Esophagus muscularis mucosa (tissue), 4 donors: ENCODE data around the gene PLXNA3. TPM values are rescaled to one million over a fixed set of nuclear protein-coding genes. Genes with fewer than 3 reads are reported as not detected.

Experiments used
- DNase-seq: peaks from one replicate; pipeline ENCODE4 v3.0.0-alpha.2; 2017; ENCODE audit errors: extremely low spot score
- H3K27ac ChIP-seq, 4 donors: fragments of 200-600 bp; sonication (generic); replicated peaks in 1 of 4; 1 replicate in 3 of 4; 2 replicates in 1 of 4; pipeline ENCODE4 v1.5.1; 2016 to 2019; ENCODE audit warnings: mild to moderate bottlenecking in 1 of 4
- H3K27me3 ChIP-seq, 4 donors: fragments of 200-600 bp; sonication (generic); one replicate each; pipeline versions ENCODE4 v1.5.1 to v1.6.0; 2016 to 2019
- H3K36me3 ChIP-seq, 4 donors: fragments of 200-600 bp; sonication (generic); one replicate each; pipeline ENCODE4 v1.5.1; 2016 to 2019
- H3K4me1 ChIP-seq, 4 donors: fragments of 200-600 bp; sonication (generic); one replicate each; pipeline ENCODE4 v1.5.1; 2016 to 2019
- H3K4me3 ChIP-seq, 4 donors: fragments of 200-600 bp; sonication (generic); 1 replicate in 2 of 4; 2 replicates in 2 of 4; pipeline ENCODE4 v1.5.1; 2016 to 2019; ENCODE audit warnings: mild to moderate bottlenecking in 4 of 4, moderate library complexity in 1 of 4
- H3K9me3 ChIP-seq, 4 donors: fragments of 200-600 bp; sonication (generic); 1 replicate in 3 of 4; 2 replicates in 1 of 4; pipeline ENCODE4 v1.5.1; 2016 to 2019
- EP300 ChIP-seq: sonication (generic); formaldehyde crosslinking; IDR thresholded peaks from one replicate; pipeline ENCODE4 v1.6.1; 2017; ENCODE audit warnings: antibody characterized with exemption
- POLR2A ChIP-seq: fragments of 450-650 bp; IDR thresholded peaks from one replicate; pipeline ENCODE4 v1.6.1; 2017; ENCODE audit warnings: antibody characterized with exemption, moderate library complexity, mild to moderate bottlenecking, low read depth
- POLR2AphosphoS5 ChIP-seq, 2 donors: sonication (generic); formaldehyde crosslinking; IDR thresholded peaks; one replicate each; pipeline ENCODE4 v1.6.1; 2017; ENCODE audit warnings: antibody characterized with exemption in 2 of 2
- WGBS: methylation state at CpG from one replicate; pipeline ENCODE4 v1.1.5; 2018; 5-methylcytosine and 5-hydroxymethylcytosine counted together
- intact Hi-C: fragments of 100-400 bp; cut with DNase I; formaldehyde crosslinking; loops from one replicate; pipeline ENCODE4 v1.15.1; 2023
- total RNA-seq, 4 donors: library from RNA; depleted of rRNA; stranded (reverse); fragments of >200 nt; gene quantifications; one replicate each; pipeline versions ENCODE4 v1.1.0 to v1.2.1, GENCODE V29; 2016
- TF ChIP-seq, protein P1 (sequence below), 3 experiments: fragments of 200-600 bp in 2 of 3; fragments of 450-650 bp in 1 of 3; sonication (generic) in 2 of 3; IDR thresholded peaks; one replicate each; pipeline ENCODE4 v1.5.1; 2017 to 2019; ENCODE audit warnings: antibody characterized with exemption in 3 of 3, mild to moderate bottlenecking in 2 of 3, moderate library complexity in 1 of 3

The PLXNA3 gene
- total RNA-seq, 4 donors from 2014 or later = 2.2 to 17.9 (median 4.3) TPM

- H3K27ac ChIP-seq = no peak overlapping the region
- no peaks in the 10 kb centered on the region for H3K9me3 ChIP-seq
- peaks cover 0 to 82% (median 54%) of the 10 kb centered on the region in 4 donors for H3K36me3 ChIP-seq
- WGBS = 87% methylated on average over 5 of the region's 9 CpGs
- no peak for DNase-seq
- H3K27me3 ChIP-seq = no peaks in the 10 kb centered on the region
- H3K4me3 ChIP-seq = no peak overlapping the region
- intact Hi-C loops = no loop called here
- no peak for TF ChIP-seq POLR2AphosphoS5 (IDR thresholded peaks at IDR 0.05)
- TF ChIP-seq, protein P1, sequence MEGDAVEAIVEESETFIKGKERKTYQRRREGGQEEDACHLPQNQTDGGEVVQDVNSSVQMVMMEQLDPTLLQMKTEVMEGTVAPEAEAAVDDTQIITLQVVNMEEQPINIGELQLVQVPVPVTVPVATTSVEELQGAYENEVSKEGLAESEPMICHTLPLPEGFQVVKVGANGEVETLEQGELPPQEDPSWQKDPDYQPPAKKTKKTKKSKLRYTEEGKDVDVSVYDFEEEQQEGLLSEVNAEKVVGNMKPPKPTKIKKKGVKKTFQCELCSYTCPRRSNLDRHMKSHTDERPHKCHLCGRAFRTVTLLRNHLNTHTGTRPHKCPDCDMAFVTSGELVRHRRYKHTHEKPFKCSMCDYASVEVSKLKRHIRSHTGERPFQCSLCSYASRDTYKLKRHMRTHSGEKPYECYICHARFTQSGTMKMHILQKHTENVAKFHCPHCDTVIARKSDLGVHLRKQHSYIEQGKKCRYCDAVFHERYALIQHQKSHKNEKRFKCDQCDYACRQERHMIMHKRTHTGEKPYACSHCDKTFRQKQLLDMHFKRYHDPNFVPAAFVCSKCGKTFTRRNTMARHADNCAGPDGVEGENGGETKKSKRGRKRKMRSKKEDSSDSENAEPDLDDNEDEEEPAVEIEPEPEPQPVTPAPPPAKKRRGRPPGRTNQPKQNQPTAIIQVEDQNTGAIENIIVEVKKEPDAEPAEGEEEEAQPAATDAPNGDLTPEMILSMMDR (IDR thresholded peaks at IDR 0.05) = no peak
- no peak for TF ChIP-seq POLR2A
- TF ChIP-seq EP300 = no peak
- no peaks in the 10 kb centered on the region for H3K4me1 ChIP-seq
Observed at GRCh38 chrX:154469114-154469513, 11.0 kb downstream of the PLXNA3 start.

DNA sequence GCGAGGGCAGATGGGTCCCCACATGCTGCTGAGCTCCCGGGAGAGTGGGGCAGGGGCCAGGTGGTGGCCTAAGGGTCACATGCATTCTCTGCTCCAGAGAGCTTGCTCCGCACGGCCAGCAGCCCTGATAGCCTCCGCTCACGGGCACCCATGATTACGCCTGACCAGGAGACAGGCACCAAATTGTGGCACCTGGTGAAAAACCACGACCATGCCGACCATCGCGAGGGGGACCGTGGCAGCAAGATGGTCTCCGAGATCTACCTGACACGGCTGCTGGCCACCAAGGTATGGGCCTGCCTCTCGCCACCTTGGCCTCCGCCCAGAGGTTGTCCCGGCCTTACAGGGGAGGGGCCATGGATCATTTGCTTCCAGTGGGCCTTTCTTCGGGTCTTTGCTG, 11.8 kb downstream of the PLXNA3 start:
- intact Hi-C loops = no loop called here
- Histone ChIP-seq H3K36me3 (peaks cover 0 to 75% (median 51%) of the 10 kb centered on the region in 4 donors), H3K27me3 (no peaks in the 10 kb centered on the region), H3K4me3 (no peak overlapping the region), H3K27ac (no peak overlapping the region), H3K4me1 (no peaks in the 10 kb centered on the region), H3K9me3 (no peaks in the 10 kb centered on the region)
- WGBS = 95% methylated on average over 16 of the region's 18 CpGs
- DNase-seq = no peak
- TF ChIP-seq EP300 = no peak
- TF ChIP-seq POLR2A = no peak
- TF ChIP-seq POLR2AphosphoS5 (IDR thresholded peaks at IDR 0.05) = no peak
- TF ChIP-seq, protein P1 (IDR thresholded peaks at IDR 0.05) = no peak

DNA sequence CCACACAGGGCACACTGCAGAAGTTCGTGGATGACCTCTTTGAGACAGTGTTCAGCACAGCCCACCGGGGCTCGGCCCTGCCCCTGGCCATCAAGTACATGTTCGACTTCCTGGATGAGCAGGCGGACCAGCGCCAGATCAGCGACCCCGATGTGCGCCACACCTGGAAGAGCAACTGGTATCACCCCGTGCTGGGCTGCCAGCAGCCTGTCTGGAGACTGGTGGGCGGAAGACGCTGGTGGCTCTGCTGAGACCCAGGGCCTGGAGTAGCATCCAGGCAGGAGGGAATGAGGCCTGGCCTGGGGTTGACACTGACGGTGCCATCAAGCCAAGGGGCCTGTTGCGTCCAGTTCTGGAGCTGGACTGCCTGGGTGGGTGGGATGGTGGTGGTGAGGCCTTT, 12.4 kb downstream of the PLXNA3 start:
- H3K9me3 ChIP-seq = no peaks in the 10 kb centered on the region
- DNase-seq = no peak

GRCh38 chrX:154470914-154471568, 13.0 kb downstream of the PLXNA3 start:
- Histone ChIP-seq H3K9me3 (no peaks in the 10 kb centered on the region), H3K4me1 (no peaks in the 10 kb centered on the region), H3K36me3 (peaks cover 0 to 64% (median 41%) of the 10 kb centered on the region in 4 donors), H3K4me3 (no peak overlapping the region), H3K27ac (no peak overlapping the region), H3K27me3 (no peaks in the 10 kb centered on the region)
- TF ChIP-seq POLR2A = no peak
- no peak for TF ChIP-seq POLR2AphosphoS5 (IDR thresholded peaks at IDR 0.05)
- intact Hi-C loops = no loop called here
- 85% methylated on average over 14 of the region's 23 CpGs for WGBS
- no peak for DNase-seq

More for the DNA sequence above, 12.4 kb downstream of the PLXNA3 start:
- no peaks in the 10 kb centered on the region for H3K27me3 ChIP-seq
- intact Hi-C loops = no loop called here
- no peak overlapping the region for H3K27ac ChIP-seq
- H3K4me3 ChIP-seq = no peak overlapping the region
- WGBS = 89% methylated on average over 14 of the region's 14 CpGs
- no peaks in the 10 kb centered on the region for H3K4me1 ChIP-seq
- TF ChIP-seq POLR2AphosphoS5 (IDR thresholded peaks at IDR 0.05) (no peak), POLR2A (no peak), EP300 (no peak)
- TF ChIP-seq, protein P1 (IDR thresholded peaks at IDR 0.05) = no peak
- peaks cover 0 to 70% (median 47%) of the 10 kb centered on the region in 4 donors for H3K36me3 ChIP-seq

GRCh38 chrX:154471839-154472684, 14.0 kb downstream of the PLXNA3 start:
- no peak overlapping the region for H3K27ac ChIP-seq
- H3K36me3 ChIP-seq = peaks cover 0 to 54% (median 32%) of the 10 kb centered on the region in 4 donors
- no peaks in the 10 kb centered on the region for H3K4me1 ChIP-seq

More at GRCh38 chrX:154471839-154472684, 14.0 kb downstream of the PLXNA3 start:
- no peak for DNase-seq
- Histone ChIP-seq H3K27me3 (no peaks in the 10 kb centered on the region), H3K4me3 (no peak overlapping the region), H3K9me3 (no peaks in the 10 kb centered on the region)
- TF ChIP-seq EP300 (no peak), POLR2A (no peak)
- TF ChIP-seq, protein P1 (IDR thresholded peaks at IDR 0.05) = no peak
- intact Hi-C loops = no loop called here
- WGBS = 82% methylated on average over 22 of the region's 23 CpGs
